ENCODE data around the gene SLC46A1.

DNA sequence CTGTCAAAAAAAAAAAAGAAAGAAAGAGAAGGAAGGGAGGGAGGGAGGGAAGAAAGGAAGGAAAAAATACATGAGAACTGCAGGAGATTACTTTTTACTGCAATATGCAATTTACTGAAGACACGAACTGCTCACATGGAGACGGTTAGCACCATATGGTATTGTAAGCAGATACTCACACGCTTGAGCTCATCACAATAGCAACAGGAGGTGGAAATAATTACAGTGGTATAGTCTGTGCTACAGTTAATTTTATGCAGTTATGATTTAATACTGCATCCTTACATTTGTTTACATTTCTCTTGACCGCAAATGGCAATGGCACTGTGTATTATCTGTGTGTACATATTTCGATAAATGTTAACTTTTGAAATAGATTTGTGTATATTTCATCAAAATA is 21.4 kb upstream of the SLC46A1 start:
- TF ChIP-seq POLR2A (IDR thresholded peaks at IDR 0.05; ENCODE audit: low read depth, low read length) (no peak), POLR2AphosphoS5 (IDR thresholded peaks at IDR 0.05; ENCODE audit: low read depth, low read length) (no peak), TAF1 (IDR thresholded peaks at IDR 0.05; ENCODE audit: borderline replicate concordance, low read depth, low read length) (no peak)

All from GM12892 (cell line).